ENCODE measurements around the gene AFF3.

Gene AFF3

GRCh38 chr2:100017633-100018032 is 124.8 kb downstream of the AFF3 start:
- DNase-seq (ENCODE audit: low read depth): no peak
- TF ChIP-seq, protein P1, sequence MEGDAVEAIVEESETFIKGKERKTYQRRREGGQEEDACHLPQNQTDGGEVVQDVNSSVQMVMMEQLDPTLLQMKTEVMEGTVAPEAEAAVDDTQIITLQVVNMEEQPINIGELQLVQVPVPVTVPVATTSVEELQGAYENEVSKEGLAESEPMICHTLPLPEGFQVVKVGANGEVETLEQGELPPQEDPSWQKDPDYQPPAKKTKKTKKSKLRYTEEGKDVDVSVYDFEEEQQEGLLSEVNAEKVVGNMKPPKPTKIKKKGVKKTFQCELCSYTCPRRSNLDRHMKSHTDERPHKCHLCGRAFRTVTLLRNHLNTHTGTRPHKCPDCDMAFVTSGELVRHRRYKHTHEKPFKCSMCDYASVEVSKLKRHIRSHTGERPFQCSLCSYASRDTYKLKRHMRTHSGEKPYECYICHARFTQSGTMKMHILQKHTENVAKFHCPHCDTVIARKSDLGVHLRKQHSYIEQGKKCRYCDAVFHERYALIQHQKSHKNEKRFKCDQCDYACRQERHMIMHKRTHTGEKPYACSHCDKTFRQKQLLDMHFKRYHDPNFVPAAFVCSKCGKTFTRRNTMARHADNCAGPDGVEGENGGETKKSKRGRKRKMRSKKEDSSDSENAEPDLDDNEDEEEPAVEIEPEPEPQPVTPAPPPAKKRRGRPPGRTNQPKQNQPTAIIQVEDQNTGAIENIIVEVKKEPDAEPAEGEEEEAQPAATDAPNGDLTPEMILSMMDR (conservative IDR thresholded peaks at IDR 0.05; ENCODE audit: low read depth, low read length): no peak
- no peak overlapping the region for H3K4me3 ChIP-seq (ENCODE audit: low read depth, low read length)

DNA sequence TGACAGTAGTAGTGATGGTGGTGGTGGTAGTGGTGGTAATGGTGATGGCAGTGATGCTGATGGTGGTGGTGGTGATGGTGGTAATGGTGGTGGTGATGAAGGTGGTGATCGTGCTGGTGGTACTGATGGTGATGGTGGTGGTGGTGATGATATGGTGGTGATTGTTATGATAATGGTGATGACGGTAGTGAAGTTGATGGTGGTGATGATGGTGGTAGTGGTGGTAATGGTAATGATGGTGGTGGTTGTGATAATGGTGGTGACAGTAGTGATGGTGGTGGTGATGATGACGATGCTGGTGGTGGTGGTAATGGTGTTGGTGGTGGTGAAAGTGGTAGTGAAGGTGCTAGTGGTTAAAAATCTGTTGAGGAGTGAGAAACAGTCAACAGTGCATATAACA is 125.6 kb downstream of the AFF3 start:
- no peak overlapping the region for H3K4me3 ChIP-seq (ENCODE audit: low read depth, low read length)
- TF ChIP-seq, protein P1 (conservative IDR thresholded peaks at IDR 0.05; ENCODE audit: low read depth, low read length): no peak
- no peak for DNase-seq (ENCODE audit: low read depth)

DNA sequence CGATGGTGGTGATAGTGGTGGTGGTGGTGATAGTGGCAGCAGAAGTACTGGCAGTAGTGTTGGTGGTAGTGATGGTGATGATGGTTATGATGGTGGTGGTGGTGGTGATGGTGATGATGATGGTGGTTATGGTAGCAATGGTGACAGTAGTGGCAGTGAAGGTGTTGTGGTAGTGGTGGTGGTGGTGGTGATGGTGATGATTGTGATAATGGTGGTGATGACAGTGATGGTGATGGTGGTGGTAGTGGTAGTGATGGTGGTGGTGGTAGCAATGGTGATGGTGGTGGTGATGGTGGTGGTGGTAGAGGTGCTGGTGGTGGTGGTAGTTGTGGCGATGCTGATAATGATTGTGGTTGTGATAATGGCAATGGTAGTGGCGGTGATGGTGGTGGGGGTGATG is 126.5 kb downstream of the AFF3 start:
- no peak overlapping the region for H3K4me3 ChIP-seq (ENCODE audit: low read depth, low read length)
- no peak for DNase-seq (ENCODE audit: low read depth)
- TF ChIP-seq, protein P1 (conservative IDR thresholded peaks at IDR 0.05; ENCODE audit: low read depth, low read length): no peak

DNA sequence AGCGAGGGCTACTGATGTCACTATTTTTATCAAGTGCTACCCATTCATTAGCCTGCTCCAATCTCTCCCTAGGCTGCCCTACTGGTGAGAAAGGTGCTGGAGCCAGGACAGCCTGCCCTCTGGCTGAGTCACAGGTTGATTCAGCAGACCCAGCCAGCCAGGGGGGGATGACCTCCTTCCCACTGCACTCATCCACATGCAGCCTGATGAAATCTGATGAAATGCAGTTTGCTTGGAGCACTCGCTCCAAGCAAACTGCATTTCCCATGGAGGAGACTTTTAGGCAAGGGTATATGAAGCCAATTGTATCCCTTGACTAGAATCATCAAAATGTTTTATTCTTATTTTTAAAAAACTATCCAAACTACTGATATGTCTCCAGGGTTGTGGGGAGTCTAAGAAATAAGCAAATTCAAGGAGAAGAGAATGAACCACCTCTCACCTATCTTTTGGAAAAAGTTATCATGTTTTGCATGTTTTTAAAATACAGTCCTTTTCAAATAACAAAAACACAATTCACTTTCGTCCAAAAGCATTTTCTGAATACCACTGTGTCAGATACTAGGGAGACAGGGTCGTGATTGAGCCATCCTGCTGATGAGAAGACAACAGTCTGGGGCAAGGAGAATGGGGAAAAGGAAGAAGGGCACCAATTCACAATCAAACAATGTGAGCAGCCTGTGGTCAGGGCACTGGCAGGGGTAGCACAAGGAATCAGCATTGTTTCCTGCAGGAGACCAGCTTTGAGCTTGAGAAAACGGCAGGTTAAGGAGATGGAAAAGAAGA is 128.3 kb downstream of the AFF3 start:
- TF ChIP-seq, protein P1 (conservative IDR thresholded peaks at IDR 0.05; ENCODE audit: low read depth, low read length): peak; percentile 36
- peak; percentile 96 for DNase-seq (ENCODE audit: low read depth)
- H3K4me3 ChIP-seq (ENCODE audit: low read depth, low read length): no peak overlapping the region

DNA sequence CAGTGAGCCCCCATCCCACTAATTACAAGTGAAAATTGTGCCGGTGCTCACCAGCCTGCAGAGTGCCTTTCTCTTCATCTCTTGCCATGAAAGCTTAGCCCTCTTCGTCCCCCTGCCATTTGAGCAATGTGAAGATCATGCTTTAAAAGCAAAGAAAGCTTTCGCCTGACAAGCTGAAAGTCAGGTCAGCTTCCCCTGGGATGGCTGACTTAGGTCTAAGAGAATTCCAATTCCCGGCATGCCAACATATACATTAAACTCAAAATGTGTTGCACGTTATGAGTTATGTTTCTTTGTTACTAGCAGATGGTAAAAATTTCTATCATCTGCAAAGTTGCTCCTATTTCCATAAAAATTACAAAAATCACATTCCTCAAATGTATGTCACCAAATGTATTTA is 129.8 kb downstream of the AFF3 start:
- TF ChIP-seq, protein P1 (conservative IDR thresholded peaks at IDR 0.05; ENCODE audit: low read depth, low read length): no peak
- DNase-seq (ENCODE audit: low read depth): no peak
- no peak overlapping the region for H3K4me3 ChIP-seq (ENCODE audit: low read depth, low read length)

GRCh38 chr2:100011272-100011731 is 131.1 kb downstream of the AFF3 start:
- TF ChIP-seq, protein P1 (conservative IDR thresholded peaks at IDR 0.05; ENCODE audit: low read depth, low read length): no peak
- H3K4me3 ChIP-seq (ENCODE audit: low read depth, low read length): no peak overlapping the region
- peak; percentile 93 for DNase-seq (ENCODE audit: low read depth)

GRCh38 chr2:100010606-100011005 is 131.8 kb downstream of the AFF3 start:
- TF ChIP-seq, protein P1 (conservative IDR thresholded peaks at IDR 0.05; ENCODE audit: low read depth, low read length): no peak
- H3K4me3 ChIP-seq (ENCODE audit: low read depth, low read length): no peak overlapping the region
- no peak for DNase-seq (ENCODE audit: low read depth)

Measured in choroid plexus epithelial cell (primary cell).